Islet of Langerhans (tissue), 1 donor: ENCODE measurements around the gene MTA3.
"Not testable (repeated sequence)": the region's sequence is repeated elsewhere in the genome, so short reads cannot be mapped to it uniquely, and the experiment has no call there.

Experiments
- FAIRE-seq: peaks from one replicate; lab custom pipeline; 2011; peaks lifted over from hg19 to GRCh38; lab: Jason Lieb, UNC

The MTA3 gene

GRCh38 chr2:42567806-42568400 lies 529 bp upstream of the MTA3 start:
- FAIRE-seq, result no peak

GRCh38 chr2:42569116-42569711 lies 782 bp downstream of the MTA3 start:
- FAIRE-seq, result no peak

GRCh38 chr2:42569883-42570282 lies 1.5 kb downstream of the MTA3 start:
- no peak for FAIRE-seq

GRCh38 chr2:42572297-42573081 lies 4.1 kb downstream of the MTA3 start:
- no peak for FAIRE-seq

- FAIRE-seq, result no peak
Observed at GRCh38 chr2:42573256-42573655, 4.8 kb downstream of the MTA3 start.

- no peak for FAIRE-seq
Observed at GRCh38 chr2:42575458-42576064, 7.1 kb downstream of the MTA3 start.

GRCh38 chr2:42578621-42579020 lies 10.2 kb downstream of the MTA3 start:
- FAIRE-seq, result no peak

- no peak for FAIRE-seq
Observed at GRCh38 chr2:42581257-42581656, 12.8 kb downstream of the MTA3 start.

GRCh38 chr2:42584628-42585027 lies 16.2 kb downstream of the MTA3 start:
- FAIRE-seq, result not testable (repeated sequence)

GRCh38 chr2:42585779-42586178 lies 17.3 kb downstream of the MTA3 start:
- no peak for FAIRE-seq

- no peak for FAIRE-seq
Observed at GRCh38 chr2:42587526-42588117, 19.2 kb downstream of the MTA3 start.

- no peak for FAIRE-seq
Observed at GRCh38 chr2:42588121-42588520, 19.7 kb downstream of the MTA3 start.

- no peak for FAIRE-seq
Observed at GRCh38 chr2:42590176-42590575, 21.7 kb downstream of the MTA3 start.

GRCh38 chr2:42593282-42593681 lies 24.9 kb downstream of the MTA3 start:
- FAIRE-seq, result no peak

GRCh38 chr2:42598656-42599055 lies 30.2 kb downstream of the MTA3 start:
- FAIRE-seq, result no peak

GRCh38 chr2:42601076-42601475 lies 32.6 kb downstream of the MTA3 start:
- no peak for FAIRE-seq

- FAIRE-seq, result no peak
Observed at GRCh38 chr2:42602218-42602875, 33.9 kb downstream of the MTA3 start.

- FAIRE-seq, result no peak
Observed at GRCh38 chr2:42602876-42603219, 34.4 kb downstream of the MTA3 start.

- not testable (repeated sequence) for FAIRE-seq
Observed at GRCh38 chr2:42604341-42604867, 36.0 kb downstream of the MTA3 start.

GRCh38 chr2:42606166-42606565 lies 37.7 kb downstream of the MTA3 start:
- FAIRE-seq, result not testable (repeated sequence)

- no peak for FAIRE-seq
Observed at GRCh38 chr2:42607101-42607637, 38.7 kb downstream of the MTA3 start.
